A673 (cell line): ENCODE measurements around the gene MEPE. TPM values are rescaled to one million over a fixed set of nuclear protein-coding genes. Genes with fewer than 3 reads are reported as not detected.

Source experiments
- BruUV-seq: library from RNA; stranded (reverse); fragments of 400-500 nt; replicated peaks from 2 replicates; lab custom pipeline; 2021; lab: Mats Ljungman, UMichigan
- CTCF ChIA-PET: fragments of 300-600 bp; sonication (Branson Sonifier 250); formaldehyde crosslinking; loops from one replicate; lab custom pipeline; 2022; ENCODE audit warnings: antibody characterized with exemption; lab: Charles Lee
- POLR2A ChIA-PET: fragments of 300-600 bp; sonication (Branson Sonifier 250); formaldehyde crosslinking; loops from one replicate; lab custom pipeline; 2022; ENCODE audit warnings: antibody characterized with exemption; ENCODE audit not compliant: low non-redundant PET; lab: Charles Lee
- DNase-seq: peaks from one replicate; pipeline ENCODE4 v3.0.0-alpha.2; 2015; ENCODE audit warnings: low spot score
- H3K27ac ChIP-seq: fragments of 200-600 bp; sonication (generic); 2 replicates; pipeline ENCODE4 v1.5.1; 2016; ENCODE audit warnings: mixed run types, low read depth, mild to moderate bottlenecking, mixed read lengths, antibody characterized with exemption, low read length; ENCODE audit not compliant: poor library complexity, severe bottlenecking
- H3K27me3 ChIP-seq: fragments of 200-600 bp; sonication (generic); replicated peaks from 2 replicates; pipeline ENCODE4 v1.6.1; 2017; ENCODE audit warnings: mixed run types, low read depth, mild to moderate bottlenecking, mixed read lengths, antibody characterized with exemption, low read length; ENCODE audit not compliant: insufficient read depth, poor library complexity
- H3K36me3 ChIP-seq: fragments of 200-600 bp; sonication (generic); 2 replicates; pipeline ENCODE4 v1.6.1; 2016; ENCODE audit warnings: mixed run types, mild to moderate bottlenecking, mixed read lengths, antibody characterized with exemption, low read length; ENCODE audit not compliant: insufficient read depth, poor library complexity, severe bottlenecking
- H3K4me1 ChIP-seq: fragments of 200-600 bp; sonication (generic); 2 replicates; pipeline ENCODE4 v1.6.1; 2017; ENCODE audit warnings: mixed run types, mild to moderate bottlenecking, mixed read lengths, antibody characterized with exemption, low read length; ENCODE audit not compliant: insufficient read depth, poor library complexity, severe bottlenecking
- H3K4me3 ChIP-seq: fragments of 200-600 bp; sonication (generic); 2 replicates; pipeline ENCODE4 v1.5.1; 2016; ENCODE audit warnings: low read depth, mixed run types, mild to moderate bottlenecking, mixed read lengths, low read length; ENCODE audit not compliant: poor library complexity, severe bottlenecking
- H3K9me3 ChIP-seq: fragments of 200-600 bp; sonication (generic); 2 replicates; pipeline ENCODE4 v1.6.1; 2016; ENCODE audit warnings: mixed run types, low read depth, mild to moderate bottlenecking, mixed read lengths, antibody characterized with exemption, low read length; ENCODE audit not compliant: poor library complexity, severe bottlenecking
- CTCF ChIP-seq: fragments of 300-800, 200-600 bp; sonication (generic); conservative IDR thresholded peaks from 2 replicates; pipeline ENCODE4 v1.5.1; 2017; ENCODE audit warnings: low read depth, mild to moderate bottlenecking, antibody characterized with exemption, low read length, moderate library complexity, mixed read lengths
- EZH2 ChIP-seq: fragments of 200-600 bp; sonication (generic); IDR thresholded peaks from 2 replicates; pipeline ENCODE4 v1.6.1; 2017; ENCODE audit warnings: borderline replicate concordance, low read depth, mild to moderate bottlenecking, mixed read lengths, antibody characterized with exemption, low read length; ENCODE audit not compliant: poor library complexity, severe bottlenecking
- intact Hi-C: fragments of 100-400 bp; cut with micrococcal nuclease; formaldehyde crosslinking; loops from one replicate; pipeline ENCODE4 v1.10.0; 2022; ENCODE audit not compliant: unreplicated experiment
- total RNA-seq: library from RNA; stranded (reverse); gene quantifications from 2 replicates; pipeline ENCODE4 v1.2.3, GENCODE V29; 2021

MEPE gene
- total RNA-seq, 1 experiment from 2014 or later: not detected

DNA sequence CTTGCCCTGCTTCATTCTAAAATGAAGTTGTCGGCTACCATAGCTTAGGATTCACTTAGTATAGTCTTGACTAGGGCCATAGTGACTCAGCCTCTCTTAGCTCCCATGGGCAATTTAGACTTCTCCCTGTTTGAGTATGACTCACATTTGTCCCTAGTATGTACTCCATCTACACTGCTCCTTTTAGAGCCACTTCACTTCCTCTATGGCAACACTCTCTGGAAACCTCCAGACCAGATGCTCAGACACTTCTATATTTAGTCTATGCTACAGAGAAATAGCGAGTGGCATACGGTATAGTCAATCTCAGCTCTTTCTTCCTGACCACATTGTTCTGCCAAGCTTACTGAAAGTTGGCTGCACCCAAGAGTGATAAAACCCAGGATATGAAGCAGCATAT is 11.2 kb downstream of the MEPE start:
- intact Hi-C loops: loop anchor here (5.0 to 10.0 kb wide), 2 partner anchors 487 to 569 kb away; no protein-coding TSS in a partner anchor
- no TSS peak for BruUV-seq
- H3K4me3 ChIP-seq: no peak overlapping the region
- TF ChIP-seq EZH2 (no peak), CTCF (no peak)
- H3K4me1 ChIP-seq: no peaks in the 10 kb centered on the region
- no peaks in the 10 kb centered on the region for H3K9me3 ChIP-seq
- no peaks in the 10 kb centered on the region for H3K36me3 ChIP-seq
- DNase-seq: no peak
- ChIA-PET POLR2A (no interaction called here), CTCF (no interaction called here)
- no peaks in the 10 kb centered on the region for H3K27me3 ChIP-seq
- no peak overlapping the region for H3K27ac ChIP-seq

DNA sequence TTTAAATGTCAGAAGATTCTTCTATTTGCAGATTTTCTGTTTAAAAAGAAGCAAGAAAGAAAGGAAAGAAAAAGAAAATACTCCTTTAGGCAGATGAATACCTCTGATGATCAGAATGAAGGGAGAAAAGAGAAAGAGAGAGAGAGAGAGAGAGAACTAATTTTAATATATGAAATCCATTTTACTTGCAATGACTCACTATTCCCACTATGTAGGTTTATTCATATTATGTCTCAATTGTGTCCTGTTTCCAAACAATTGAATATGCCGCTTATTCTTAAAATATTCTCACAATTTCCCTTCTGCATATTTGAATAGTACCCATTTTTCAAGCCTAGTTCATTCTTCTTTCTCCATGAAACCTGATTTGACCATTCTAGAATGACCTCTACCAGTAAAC is 11.7 kb downstream of the MEPE start:
- Histone ChIP-seq H3K4me1 (no peaks in the 10 kb centered on the region), H3K4me3 (no peak overlapping the region), H3K27ac (no peak overlapping the region), H3K9me3 (no peaks in the 10 kb centered on the region), H3K27me3 (no peaks in the 10 kb centered on the region), H3K36me3 (no peaks in the 10 kb centered on the region)
- no peak for TF ChIP-seq EZH2
- no peak for TF ChIP-seq CTCF
- POLR2A ChIA-PET: no interaction called here
- intact Hi-C loops: loop anchor here (5.0 to 10.0 kb wide), 2 partner anchors 487 to 570 kb away; no protein-coding TSS in a partner anchor
- no TSS peak for BruUV-seq
- no peak for DNase-seq
- CTCF ChIA-PET: no interaction called here

- Histone ChIP-seq H3K4me1 (no peaks in the 10 kb centered on the region), H3K27me3 (no peaks in the 10 kb centered on the region), H3K27ac (no peak overlapping the region), H3K9me3 (no peaks in the 10 kb centered on the region), H3K4me3 (no peak overlapping the region), H3K36me3 (no peaks in the 10 kb centered on the region)
- no peak for DNase-seq
- CTCF ChIA-PET: no interaction called here
- intact Hi-C loops: loop anchor here (10.0 kb wide), 1 partner anchor 571 kb away; no protein-coding TSS in a partner anchor
- TF ChIP-seq CTCF (no peak), EZH2 (no peak)
- POLR2A ChIA-PET: no interaction called here
- no TSS peak for BruUV-seq
Observed at GRCh38 chr4:87846226-87846625, 13.5 kb downstream of the MEPE start.
